Ovary (tissue), 9 donors: ENCODE measurements around the gene CAMK2N2. TPM values are rescaled to one million over a fixed set of nuclear protein-coding genes. Genes with fewer than 3 reads are reported as not detected.

ENCODE experiments used
- DNase-seq, 5 donors: peaks; one replicate each; pipeline ENCODE4 v3.0.0-alpha.2; 2019 to 2020
- H3K27ac ChIP-seq, 2 donors: fragments of 200-600 bp; one replicate each; pipeline versions ENCODE4 v1.5.1 to v1.8.0; 2019 to 2022
- H3K27me3 ChIP-seq: fragments of 200-600 bp; one replicate; pipeline ENCODE4 v1.8.0; 2022
- H3K36me3 ChIP-seq: fragments of 200-600 bp; sonication (generic); one replicate; pipeline ENCODE4 v1.5.1; 2019
- H3K4me1 ChIP-seq: one replicate; pipeline ENCODE4 v1.8.1; 2013; ENCODE audit warnings: mild to moderate bottlenecking, moderate library complexity; ENCODE audit not compliant: insufficient read depth
- H3K4me3 ChIP-seq: fragments of 200-600 bp; sonication (generic); one replicate; pipeline ENCODE4 v1.5.1; 2017
- H3K9me3 ChIP-seq, 2 donors: fragments of 200-600 bp in 1 of 2; sonication (generic) in 1 of 2; one replicate each; pipeline versions ENCODE4 v1.5.1 to v1.8.1; 2013 to 2019; ENCODE audit warnings: mild to moderate bottlenecking in 1 of 2, moderate library complexity in 1 of 2
- CTCF ChIP-seq, 3 donors: fragments of 450-650 bp in 2 of 3; fragments of 200-600 bp in 1 of 3; IDR thresholded peaks; one replicate each; pipeline versions ENCODE4 v1.5.1 to v1.8.0; 2016 to 2022; ENCODE audit warnings: antibody characterized with exemption in 3 of 3, mild to moderate bottlenecking in 1 of 3
- EP300 ChIP-seq: sonication (generic); formaldehyde crosslinking; IDR thresholded peaks from one replicate; pipeline ENCODE4 v1.6.1; 2017; ENCODE audit warnings: antibody characterized with exemption
- POLR2A ChIP-seq: fragments of 450-650 bp; IDR thresholded peaks from one replicate; pipeline ENCODE4 v1.6.1; 2017; ENCODE audit warnings: antibody characterized with exemption, mild to moderate bottlenecking, moderate library complexity
- WGBS, 3 donors: extraction: QIAGEN DNeasy Blood & Tissue Kit in 1 of 3; methylation state at CpG; one replicate each; pipeline versions ENCODE4 v1.1.5 to v1.1.7; 2013 to 2017; 5-methylcytosine and 5-hydroxymethylcytosine counted together
- intact Hi-C, 4 donors: fragments of 100-400 bp; cut with DNase I; formaldehyde crosslinking; loops; one replicate each; pipeline versions ENCODE4 v1.11.0 to v1.15.1; 2022 to 2023
- polyA plus RNA-seq, 2 donors: library from polyadenylated mRNA; stranded (reverse); fragments of 200-250 nt in 1 of 2; fragments of 350-450 nt in 1 of 2; fragmentation: Illumina TruSeq in 1 of 2; extraction: RNeasy Lipid Tissue Mini Kit (QIAGEN cat#74804) in 1 of 2; gene quantifications; one replicate each; pipeline ENCODE4 v1.2.3, GENCODE V29; 2013 to 2014
- total RNA-seq, 7 donors: library from RNA; depleted of rRNA in 2 of 7; stranded (reverse); fragments of >200 nt in 2 of 7; fragmentation: NEBNext Ultra II Directional in 3 of 7; extraction: Animal tissue kit (Norgen Biotek cat#: 25700) in 3 of 7; gene quantifications; one replicate each; pipeline versions ENCODE4 v1.1.0 to v1.2.4, GENCODE V29; 2016 to 2023
- donor health status: DM: no; HTN: no; CAD: no; lungs with moderate emphysema.
- donor health status: DM: no; HTN: no; CAD: no.
- donor health status: Bipolar disorder and iron deficiency.
- donor health status: DM: yes; HTN: yes; CAD: no.
- donor health status: DM: no; HTN: no; CAD: no.
- donor health status: DM: yes; HTN: yes; CAD: no.

The CAMK2N2 gene
- total and polyA plus RNA-seq, 9 donors: 0.08 to 0.26 (median 0.18) TPM; not detected in 5

GRCh38 chr3:184239708-184240107 is 21.6 kb downstream of the CAMK2N2 start:
- H3K4me1 ChIP-seq: peaks cover 7% of the 10 kb centered on the region
- TF ChIP-seq POLR2A (no peak), CTCF (IDR thresholded peaks at IDR 0.05) (no peak), EP300 (no peak)
- H3K27ac ChIP-seq: no peak overlapping the region
- H3K4me3 ChIP-seq: no peak overlapping the region
- intact Hi-C loops: loop anchor here (2.0 to 10.0 kb wide), 7 partner anchors 53 to 707 kb away; partner anchors contain the start of genes ABCC5 (in 1 of the 4), ABCF3 (in 1 of the 4) and EIF2B5 (in 1 of the 4)
- no peak for DNase-seq
- WGBS, 3 donors: 69 to 83% (median 75%) methylated on average over 7 of the region's 7 CpGs
- H3K9me3 ChIP-seq: no peaks in the 10 kb centered on the region
- no peaks in the 10 kb centered on the region for H3K36me3 ChIP-seq
- no peaks in the 10 kb centered on the region for H3K27me3 ChIP-seq

- H3K4me3 ChIP-seq: no peak overlapping the region
- H3K36me3 ChIP-seq: no peaks in the 10 kb centered on the region
- no peak for DNase-seq
- TF ChIP-seq POLR2A (no peak), CTCF (IDR thresholded peaks at IDR 0.05) (no peak), EP300 (no peak)
- intact Hi-C loops: loop anchor here in 1 of 4 donors (5.0 kb wide), 1 partner anchor 707 kb away; no protein-coding TSS in a partner anchor
- H3K27me3 ChIP-seq: no peaks in the 10 kb centered on the region
- no peak overlapping the region for H3K27ac ChIP-seq
- peaks cover 7% of the 10 kb centered on the region for H3K4me1 ChIP-seq
- 77 to 89% (median 87%) methylated on average over 5 to 8 of the region's 8 CpGs for WGBS, 3 donors
- H3K9me3 ChIP-seq: no peaks in the 10 kb centered on the region
These were observed 22.1 kb downstream of the CAMK2N2 start for GRCh38 chr3:184239221-184239620.

- Histone ChIP-seq H3K27me3 (no peaks in the 10 kb centered on the region), H3K36me3 (no peaks in the 10 kb centered on the region), H3K27ac (no peak overlapping the region), H3K9me3 (no peaks in the 10 kb centered on the region), H3K4me3 (no peak overlapping the region), H3K4me1 (peaks cover 7% of the 10 kb centered on the region)
- TF ChIP-seq POLR2A (no peak), CTCF (IDR thresholded peaks at IDR 0.05) (no peak), EP300 (no peak)
- WGBS, 3 donors: 77 to 80% (median 78%) methylated on average over 12 to 13 of the region's 13 CpGs
- no peak for DNase-seq
- intact Hi-C loops: loop anchor here in 1 of 4 donors (5.0 kb wide), 1 partner anchor 706 kb away; no protein-coding TSS in a partner anchor
These were observed 23.0 kb downstream of the CAMK2N2 start for GRCh38 chr3:184238246-184238818.

GRCh38 chr3:184237807-184238206 is 23.5 kb downstream of the CAMK2N2 start:
- 14 to 27% (median 17%) methylated on average over 1 of the region's 1 CpG for whole genome bisulfite sequencing, 3 donors
- Histone ChIP-seq H3K27ac (no peak overlapping the region), H3K4me3 (no peak overlapping the region), H3K9me3 (no peaks in the 10 kb centered on the region), H3K27me3 (no peaks in the 10 kb centered on the region), H3K4me1 (peaks cover 7% of the 10 kb centered on the region), H3K36me3 (no peaks in the 10 kb centered on the region)
- intact Hi-C loops: loop anchor here in 1 of 4 donors (5.0 kb wide), 1 partner anchor 706 kb away; no protein-coding TSS in a partner anchor
- TF ChIP-seq CTCF (IDR thresholded peaks at IDR 0.05) (no peak), POLR2A (no peak), EP300 (no peak)
- DNase-seq: no peak
